Measurements from ENCODE around the gene SCD5. TPM values are rescaled to one million over a fixed set of nuclear protein-coding genes. Genes with fewer than 3 reads are reported as not detected.

The SCD5 gene
- total and polyA plus RNA-seq, 9 of the 15 experiments (the other 6 are each of a cell fraction or from before 2014, with no cell fraction given), result 0.01 to 0.20 (median 0.03) TPM; not detected in 5

DNA sequence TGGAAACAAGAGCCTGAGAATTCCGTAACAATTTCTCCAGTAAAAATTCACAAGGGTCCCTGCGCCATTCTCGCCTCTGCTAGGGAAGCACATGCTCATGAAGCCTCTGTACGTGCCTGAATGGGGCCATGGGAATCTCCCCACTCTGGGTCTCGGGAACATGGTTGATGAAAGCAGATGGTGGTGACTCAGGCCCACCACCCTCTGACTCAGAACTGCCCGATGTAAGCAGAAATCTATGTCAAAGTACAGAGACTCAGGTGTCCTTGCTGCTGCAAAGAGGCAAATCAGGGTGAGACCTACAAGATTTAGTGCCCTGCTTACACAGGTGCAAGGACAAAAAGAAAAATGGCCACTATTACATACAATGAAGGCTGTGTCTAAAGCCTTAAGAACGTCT, 65.0 kb downstream of the SCD5 start:
- H3K4me1 ChIP-seq (replicated peaks in 1 of 2; ENCODE audit: control insufficient read depth in 2 of 2, insufficient read depth in 2 of 2, low read length in 2 of 2), result no peaks in the 10 kb centered on the region
- H3K79me2 ChIP-seq (ENCODE audit: control insufficient read depth, insufficient read depth, low read length), result no peaks in the 10 kb centered on the region
- H3K9ac ChIP-seq (ENCODE audit: insufficient read depth in 1 of 2, low read depth in 2 of 2, low read length in 2 of 2), result no peak overlapping the region
- H3K27me3 ChIP-seq (ENCODE audit: control insufficient read depth in 2 of 2, insufficient read depth in 2 of 2, low read length in 2 of 2), result peaks cover 15 to 48% of the 10 kb centered on the region in 2 experiments
- ChIA-PET POLR2A (no interaction called here), CTCF (ENCODE audit: low intra/inter-chr PET ratio) (no interaction called here)
- in situ Hi-C loops (cut with MboI) (no loop called here), intact Hi-C loops (cut with micrococcal nuclease) (no loop called here)
- FAIRE-seq (no peak), DNase-seq (ENCODE audit: extremely low read depth in 1 of 4, low spot score in 3 of 4) (no peak), ATAC-seq (no peak)
- H3K9me1 ChIP-seq (ENCODE audit: control insufficient read depth, insufficient read depth, low read length), result no peaks in the 10 kb centered on the region
- BruUV-seq (replicated peaks), result no TSS peak
- no peak overlapping the region for H3K4me2 ChIP-seq (ENCODE audit: insufficient read depth, low read length)
- H3K27ac ChIP-seq (ENCODE audit: extremely low read depth, low read depth, low read length), result no peak overlapping the region
- peaks cover 4% of the 10 kb centered on the region; the same call in 1 of the 2 replicates for H4K20me1 ChIP-seq (replicated peaks; ENCODE audit: control insufficient read depth, insufficient read depth, low read length)
- no peak overlapping the region for H2AFZ ChIP-seq (ENCODE audit: low read depth, low read length)
- WGBS (ENCODE audit: insufficient coverage, low coverage, missing lambda C conversion rate), result 0% methylated on average over 7 of the region's 7 CpGs
- H3K9me3 ChIP-seq (replicated peaks; ENCODE audit: control insufficient read depth, insufficient read depth, low read depth, low read length), result no peaks in the 10 kb centered on the region
- H3K4me3 ChIP-seq, result no peak overlapping the region
- H3K36me3 ChIP-seq (ENCODE audit: control insufficient read depth, insufficient read depth, low read length), result no peaks in the 10 kb centered on the region
- TF ChIP-seq, protein P1, sequence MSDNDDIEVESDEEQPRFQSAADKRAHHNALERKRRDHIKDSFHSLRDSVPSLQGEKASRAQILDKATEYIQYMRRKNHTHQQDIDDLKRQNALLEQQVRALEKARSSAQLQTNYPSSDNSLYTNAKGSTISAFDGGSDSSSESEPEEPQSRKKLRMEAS (CRISPR knock-in tag; IDR thresholded peaks at IDR 0.05), result no peak
- TF ChIP-seq ARID2 (IDR thresholded peaks at IDR 0.05) (no peak), TCF7 (IDR thresholded peaks at IDR 0.05; ENCODE audit: borderline replicate concordance) (no peak), THAP12 (CRISPR knock-in tag; IDR thresholded peaks at IDR 0.05) (no peak), CREM (IDR thresholded peaks at IDR 0.05; ENCODE audit: low read depth) (no peak), ZBTB43 (CRISPR knock-in tag; IDR thresholded peaks at IDR 0.05) (no peak), HOMEZ (CRISPR knock-in tag; IDR thresholded peaks at IDR 0.05) (no peak), RBM17 (IDR thresholded peaks at IDR 0.05; ENCODE audit: borderline replicate concordance, low read depth, low read length) (no peak)
- TF ChIP-seq, protein P2, sequence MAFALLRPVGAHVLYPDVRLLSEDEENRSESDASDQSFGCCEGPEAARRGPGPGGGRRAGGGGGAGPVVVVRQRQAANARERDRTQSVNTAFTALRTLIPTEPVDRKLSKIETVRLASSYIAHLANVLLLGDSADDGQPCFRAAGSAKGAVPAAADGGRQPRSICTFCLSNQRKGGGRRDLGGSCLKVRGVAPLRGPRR (CRISPR knock-in tag; IDR thresholded peaks at IDR 0.05), result no peak
- TF ChIP-seq, protein P3, sequence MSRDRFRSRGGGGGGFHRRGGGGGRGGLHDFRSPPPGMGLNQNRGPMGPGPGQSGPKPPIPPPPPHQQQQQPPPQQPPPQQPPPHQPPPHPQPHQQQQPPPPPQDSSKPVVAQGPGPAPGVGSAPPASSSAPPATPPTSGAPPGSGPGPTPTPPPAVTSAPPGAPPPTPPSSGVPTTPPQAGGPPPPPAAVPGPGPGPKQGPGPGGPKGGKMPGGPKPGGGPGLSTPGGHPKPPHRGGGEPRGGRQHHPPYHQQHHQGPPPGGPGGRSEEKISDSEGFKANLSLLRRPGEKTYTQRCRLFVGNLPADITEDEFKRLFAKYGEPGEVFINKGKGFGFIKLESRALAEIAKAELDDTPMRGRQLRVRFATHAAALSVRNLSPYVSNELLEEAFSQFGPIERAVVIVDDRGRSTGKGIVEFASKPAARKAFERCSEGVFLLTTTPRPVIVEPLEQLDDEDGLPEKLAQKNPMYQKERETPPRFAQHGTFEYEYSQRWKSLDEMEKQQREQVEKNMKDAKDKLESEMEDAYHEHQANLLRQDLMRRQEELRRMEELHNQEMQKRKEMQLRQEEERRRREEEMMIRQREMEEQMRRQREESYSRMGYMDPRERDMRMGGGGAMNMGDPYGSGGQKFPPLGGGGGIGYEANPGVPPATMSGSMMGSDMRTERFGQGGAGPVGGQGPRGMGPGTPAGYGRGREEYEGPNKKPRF (IDR thresholded peaks at IDR 0.05; ENCODE audit: low read depth, low read length), result no peak
- TF ChIP-seq, protein P4, sequence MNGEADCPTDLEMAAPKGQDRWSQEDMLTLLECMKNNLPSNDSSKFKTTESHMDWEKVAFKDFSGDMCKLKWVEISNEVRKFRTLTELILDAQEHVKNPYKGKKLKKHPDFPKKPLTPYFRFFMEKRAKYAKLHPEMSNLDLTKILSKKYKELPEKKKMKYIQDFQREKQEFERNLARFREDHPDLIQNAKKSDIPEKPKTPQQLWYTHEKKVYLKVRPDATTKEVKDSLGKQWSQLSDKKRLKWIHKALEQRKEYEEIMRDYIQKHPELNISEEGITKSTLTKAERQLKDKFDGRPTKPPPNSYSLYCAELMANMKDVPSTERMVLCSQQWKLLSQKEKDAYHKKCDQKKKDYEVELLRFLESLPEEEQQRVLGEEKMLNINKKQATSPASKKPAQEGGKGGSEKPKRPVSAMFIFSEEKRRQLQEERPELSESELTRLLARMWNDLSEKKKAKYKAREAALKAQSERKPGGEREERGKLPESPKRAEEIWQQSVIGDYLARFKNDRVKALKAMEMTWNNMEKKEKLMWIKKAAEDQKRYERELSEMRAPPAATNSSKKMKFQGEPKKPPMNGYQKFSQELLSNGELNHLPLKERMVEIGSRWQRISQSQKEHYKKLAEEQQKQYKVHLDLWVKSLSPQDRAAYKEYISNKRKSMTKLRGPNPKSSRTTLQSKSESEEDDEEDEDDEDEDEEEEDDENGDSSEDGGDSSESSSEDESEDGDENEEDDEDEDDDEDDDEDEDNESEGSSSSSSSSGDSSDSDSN (IDR thresholded peaks at IDR 0.05; ENCODE audit: borderline replicate concordance in 1 of 2, low read depth in 2 of 2, low read length in 2 of 2), result no peak
